Loucy (cell line): ENCODE measurements around the gene OR2M3.

Experiments used
- H2AFZ ChIP-seq: fragments of 200-600 bp; sonication (generic); 2 replicates; pipeline ENCODE4 v1.6.0; 2016; ENCODE audit warnings: antibody characterized with exemption, mild to moderate bottlenecking, low read length, moderate library complexity
- H3F3A ChIP-seq: fragments of 200-600 bp; 2 replicates; pipeline ENCODE4 v1.6.0; 2016; ENCODE audit warnings: antibody characterized with exemption, low read depth, mild to moderate bottlenecking
- H3K27me3 ChIP-seq: fragments of 200-600 bp; sonication (generic); 2 replicates; pipeline ENCODE4 v1.6.1; 2014; ENCODE audit warnings: low read length, mild to moderate bottlenecking; ENCODE audit not compliant: insufficient read depth, poor library complexity, severe bottlenecking
- H3K36me3 ChIP-seq: fragments of 200-600 bp; sonication (generic); 2 replicates; pipeline ENCODE4 v1.6.1; 2016; ENCODE audit warnings: low read length; ENCODE audit not compliant: insufficient read depth
- H3K4me1 ChIP-seq: fragments of 200-600 bp; sonication (generic); 2 replicates; pipeline ENCODE4 v1.5.1; 2014; ENCODE audit warnings: low read length, mild to moderate bottlenecking; ENCODE audit not compliant: insufficient read depth, poor library complexity, severe bottlenecking
- H3K4me2 ChIP-seq: fragments of 200-600 bp; sonication (generic); 2 replicates; pipeline ENCODE4 v1.6.0; 2014; ENCODE audit warnings: antibody characterized with exemption, low read length, low read depth, mild to moderate bottlenecking; ENCODE audit not compliant: poor library complexity, severe bottlenecking
- H3K4me3 ChIP-seq: fragments of 200-600 bp; sonication (generic); 2 replicates; pipeline ENCODE4 v1.5.1; 2014; ENCODE audit warnings: low read length, mild to moderate bottlenecking, mixed read lengths; ENCODE audit not compliant: poor library complexity, severe bottlenecking
- H3K79me2 ChIP-seq: fragments of 200-600 bp; sonication (generic); 2 replicates; pipeline ENCODE4 v1.6.1; 2014; ENCODE audit warnings: low read length; ENCODE audit not compliant: insufficient read depth
- H3K9ac ChIP-seq: fragments of 200-600 bp; sonication (generic); 2 replicates; pipeline ENCODE4 v1.6.0; 2014; ENCODE audit warnings: mild to moderate bottlenecking, low read depth, low read length, moderate library complexity; ENCODE audit not compliant: poor library complexity, severe bottlenecking
- H3K9me2 ChIP-seq: fragments of 200-600 bp; sonication (generic); replicated peaks from 2 replicates; pipeline ENCODE4 v1.6.1; 2016; ENCODE audit warnings: low read depth, low read length, mixed read lengths
- H3K9me3 ChIP-seq: fragments of 200-600 bp; sonication (generic); 2 replicates; pipeline ENCODE4 v1.6.1; 2014; ENCODE audit warnings: mild to moderate bottlenecking, antibody characterized with exemption, low read length, low read depth; ENCODE audit not compliant: insufficient read depth
- H4K20me1 ChIP-seq: fragments of 200-600 bp; sonication (generic); 2 replicates; pipeline ENCODE4 v1.6.0; 2014; ENCODE audit warnings: antibody characterized with exemption, low read length, mild to moderate bottlenecking; ENCODE audit not compliant: insufficient read depth, poor library complexity, severe bottlenecking
- CTCF ChIP-seq: fragments of 200-600 bp; sonication (generic); conservative IDR thresholded peaks from 2 replicates; pipeline ENCODE4 v1.5.1; 2014; ENCODE audit warnings: mild to moderate bottlenecking, antibody characterized with exemption, low read length
- EZH2phosphoT487 ChIP-seq: fragments of 200-600 bp; IDR thresholded peaks from 2 replicates; pipeline ENCODE4 v1.6.1; 2018; ENCODE audit warnings: antibody characterized with exemption, mild to moderate bottlenecking, moderate library complexity, borderline replicate concordance

The OR2M3 gene

GRCh38 chr1:248196965-248197364 is at the start of gene OR2M3:
OR2M3 (plus strand) TSS chr1:248197265; CDS start chr1:248203068, 5,803 bp downstream.
- no peaks in the 10 kb centered on the region for H3F3A ChIP-seq
- H3K36me3 ChIP-seq, result no peaks in the 10 kb centered on the region
- H3K4me2 ChIP-seq, result no peak within 1 kb of the TSS
- H4K20me1 ChIP-seq, result no peaks in the 10 kb centered on the region
- H3K9ac ChIP-seq, result no peak within 1 kb of the TSS
- no peaks in the 10 kb centered on the region for H3K9me2 ChIP-seq
- H3K79me2 ChIP-seq, result no peaks in the 10 kb centered on the region
- no peak within 1 kb of the TSS for H3K4me3 ChIP-seq
- TF ChIP-seq CTCF (no peak), EZH2phosphoT487 (no peak)
- no peaks in the 10 kb centered on the region for H3K4me1 ChIP-seq
- H2AFZ ChIP-seq, result no peak within 1 kb of the TSS
- peaks cover 4% of the 10 kb centered on the region; the same call in 1 of the 2 replicates for H3K9me3 ChIP-seq
- no peaks in the 10 kb centered on the region for H3K27me3 ChIP-seq

GRCh38 chr1:248152056-248152827 is 44.8 kb upstream of the OR2M3 start:
- Histone ChIP-seq H2AFZ (no peak overlapping the region), H3K4me3 (no peak overlapping the region), H3K27me3 (no peaks in the 10 kb centered on the region), H3K9me2 (no peaks in the 10 kb centered on the region), H3K36me3 (no peaks in the 10 kb centered on the region), H3F3A (no peaks in the 10 kb centered on the region), H3K9me3 (no peaks in the 10 kb centered on the region), H3K79me2 (no peaks in the 10 kb centered on the region), H3K4me2 (no peak overlapping the region), H4K20me1 (no peaks in the 10 kb centered on the region), H3K4me1 (no peaks in the 10 kb centered on the region), H3K9ac (no peak overlapping the region)
- TF ChIP-seq CTCF (no peak; the same call in 1 of the 2 replicates), EZH2phosphoT487 (no peak)

- Histone ChIP-seq H4K20me1 (no peaks in the 10 kb centered on the region), H3K4me2 (no peak overlapping the region), H3K4me1 (no peaks in the 10 kb centered on the region), H3K79me2 (no peaks in the 10 kb centered on the region), H3K9ac (no peak overlapping the region), H3K36me3 (no peaks in the 10 kb centered on the region), H2AFZ (no peak overlapping the region), H3F3A (no peaks in the 10 kb centered on the region), H3K9me3 (no peaks in the 10 kb centered on the region), H3K27me3 (no peaks in the 10 kb centered on the region), H3K9me2 (no peaks in the 10 kb centered on the region), H3K4me3 (no peak overlapping the region)
- TF ChIP-seq EZH2phosphoT487, result no peak
- no peak for TF ChIP-seq CTCF
These were observed 41.1 kb upstream of the OR2M3 start for GRCh38 chr1:248155927-248156326.
